Thoracic aorta (tissue), 2 donors: Measurements from ENCODE around the gene SEMA3B. TPM values are rescaled to one million over a fixed set of nuclear protein-coding genes. Genes with fewer than 3 reads are reported as not detected.

ENCODE experiments used
- ATAC-seq: fragments of 150-250 bp; one replicate; pipeline ENCODE4 v1.8.0; 2017; ENCODE audit warnings: low read depth; ENCODE audit not compliant: insufficient number of reproducible peaks, low FRiP score
- DNase-seq: peaks from one replicate; pipeline ENCODE4 v3.0.0-alpha.2; 2020; ENCODE audit warnings: low spot score
- H3K27ac ChIP-seq, 2 donors: fragments of 200-600 bp; sonication (generic); 1 replicate in 1 of 2; 2 replicates in 1 of 2; pipeline ENCODE4 v1.5.1; 2016; ENCODE audit warnings: mild to moderate bottlenecking in 2 of 2, moderate library complexity in 2 of 2
- H3K27me3 ChIP-seq: fragments of 200-600 bp; sonication (generic); replicated peaks from 2 replicates; pipeline ENCODE4 v1.6.0; 2016; ENCODE audit warnings: mild to moderate bottlenecking; ENCODE audit not compliant: insufficient read depth
- H3K36me3 ChIP-seq: fragments of 200-600 bp; sonication (generic); one replicate; pipeline ENCODE4 v1.5.1; 2016
- H3K4me1 ChIP-seq, 2 donors: fragments of 200-600 bp; sonication (generic); 1 replicate in 1 of 2; 2 replicates in 1 of 2; pipeline versions ENCODE4 v1.5.1 to v1.6.0; 2016; ENCODE audit warnings: low read depth in 2 of 2, mild to moderate bottlenecking in 1 of 2; ENCODE audit not compliant: control insufficient read depth in 1 of 2
- H3K4me3 ChIP-seq: fragments of 200-600 bp; sonication (generic); 2 replicates; pipeline ENCODE4 v1.5.1; 2016; ENCODE audit warnings: mild to moderate bottlenecking
- H3K9me3 ChIP-seq: fragments of 200-600 bp; sonication (generic); 2 replicates; pipeline ENCODE4 v1.5.1; 2016
- CTCF ChIP-seq: fragments of 200-600 bp; sonication (generic); IDR thresholded peaks from one replicate; pipeline ENCODE4 v1.5.1; 2019; ENCODE audit warnings: antibody characterized with exemption
- total RNA-seq, 2 donors: library from RNA; depleted of rRNA; stranded (reverse); fragments of >200 nt; gene quantifications; one replicate each; pipeline versions ENCODE4 v1.1.0 to v1.2.3, GENCODE V29; 2016

Gene SEMA3B
- 10 to 100 TPM; 53.6 to 57.2 TPM for total RNA-seq

- Histone ChIP-seq H3K36me3 (no peaks in the 10 kb centered on the region), H3K4me1 (peaks cover 30 to 74% of the 10 kb centered on the region in 2 donors), H3K9me3 (no peaks in the 10 kb centered on the region), H3K27me3 (no peaks in the 10 kb centered on the region), H3K4me3 (peak within 1 kb of the TSS; percentile 71), H3K27ac (peak within 1 kb of the TSS; percentile 98)
- TF ChIP-seq CTCF: no peak
- DNase-seq (peak; percentile 76), ATAC-seq (peak; percentile 29)
Observed at GRCh38 chr3:50268703-50269451, at the start of gene SEMA3B. Gene SEMA3B, plus strand, starts transcription at chr3:50269147. Its CDS starts 94 bp downstream, at chr3:50269241.

GRCh38 chr3:50219285-50219684 is 49.7 kb upstream of the SEMA3B start:
- no peak overlapping the region for H3K27ac ChIP-seq
- H3K36me3 ChIP-seq: no peaks in the 10 kb centered on the region
- no peaks in the 10 kb centered on the region for H3K4me1 ChIP-seq
- ATAC-seq (no peak), DNase-seq (no peak)
- no peaks in the 10 kb centered on the region for H3K9me3 ChIP-seq
- no peak for TF ChIP-seq CTCF
- no peaks in the 10 kb centered on the region for H3K27me3 ChIP-seq
- no peak overlapping the region for H3K4me3 ChIP-seq

- no peaks in the 10 kb centered on the region for H3K36me3 ChIP-seq
- H3K27me3 ChIP-seq: no peaks in the 10 kb centered on the region
- TF ChIP-seq CTCF: no peak
- no peak overlapping the region for H3K4me3 ChIP-seq
- no peaks in the 10 kb centered on the region for H3K9me3 ChIP-seq
- H3K27ac ChIP-seq: no peak overlapping the region
- no peaks in the 10 kb centered on the region for H3K4me1 ChIP-seq
- DNase-seq: no peak
- ATAC-seq: no peak
Observed at GRCh38 chr3:50220109-50220508, 48.8 kb upstream of the SEMA3B start.

- ATAC-seq (no peak), DNase-seq (no peak)
- no peak overlapping the region for H3K27ac ChIP-seq
- no peak overlapping the region for H3K4me3 ChIP-seq
- H3K27me3 ChIP-seq: no peaks in the 10 kb centered on the region
- H3K9me3 ChIP-seq: no peaks in the 10 kb centered on the region
- no peaks in the 10 kb centered on the region for H3K36me3 ChIP-seq
- TF ChIP-seq CTCF: no peak
- peaks cover 0 to 4% of the 10 kb centered on the region in 2 donors for H3K4me1 ChIP-seq
Observed at GRCh38 chr3:50221051-50221410, 47.9 kb upstream of the SEMA3B start.

- Histone ChIP-seq H3K27ac (no peak overlapping the region), H3K4me1 (peaks cover 3 to 9% of the 10 kb centered on the region in 2 donors), H3K4me3 (no peak overlapping the region), H3K36me3 (no peaks in the 10 kb centered on the region), H3K27me3 (no peaks in the 10 kb centered on the region), H3K9me3 (no peaks in the 10 kb centered on the region)
- no peak for DNase-seq
- no peak for ATAC-seq
- TF ChIP-seq CTCF: no peak
Observed at GRCh38 chr3:50221411-50222168, 47.4 kb upstream of the SEMA3B start.
